ENCODE results near the gene NCAM1.

Gene NCAM1

DNA sequence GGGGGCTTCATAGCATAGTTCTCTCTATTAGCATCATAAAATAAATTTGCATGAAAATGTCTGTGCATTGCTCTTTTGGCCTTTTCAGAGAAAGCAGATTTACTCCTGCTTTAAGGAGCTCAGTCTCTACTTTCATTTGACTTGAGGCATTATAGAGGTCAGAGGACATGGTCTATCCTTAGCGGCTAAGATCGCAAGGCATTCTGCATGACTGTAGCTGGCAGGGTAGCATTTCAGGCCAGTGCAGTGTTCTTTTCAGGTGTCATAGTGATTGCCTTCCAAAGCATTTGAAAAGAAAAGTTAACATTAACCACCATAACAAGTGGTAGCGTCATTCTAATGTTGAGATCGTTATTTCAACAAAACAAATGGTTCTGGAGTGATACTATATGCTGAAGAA is 126.5 kb downstream of the NCAM1 start:
- DNase-seq (ENCODE audit: low read depth), result no peak

DNA sequence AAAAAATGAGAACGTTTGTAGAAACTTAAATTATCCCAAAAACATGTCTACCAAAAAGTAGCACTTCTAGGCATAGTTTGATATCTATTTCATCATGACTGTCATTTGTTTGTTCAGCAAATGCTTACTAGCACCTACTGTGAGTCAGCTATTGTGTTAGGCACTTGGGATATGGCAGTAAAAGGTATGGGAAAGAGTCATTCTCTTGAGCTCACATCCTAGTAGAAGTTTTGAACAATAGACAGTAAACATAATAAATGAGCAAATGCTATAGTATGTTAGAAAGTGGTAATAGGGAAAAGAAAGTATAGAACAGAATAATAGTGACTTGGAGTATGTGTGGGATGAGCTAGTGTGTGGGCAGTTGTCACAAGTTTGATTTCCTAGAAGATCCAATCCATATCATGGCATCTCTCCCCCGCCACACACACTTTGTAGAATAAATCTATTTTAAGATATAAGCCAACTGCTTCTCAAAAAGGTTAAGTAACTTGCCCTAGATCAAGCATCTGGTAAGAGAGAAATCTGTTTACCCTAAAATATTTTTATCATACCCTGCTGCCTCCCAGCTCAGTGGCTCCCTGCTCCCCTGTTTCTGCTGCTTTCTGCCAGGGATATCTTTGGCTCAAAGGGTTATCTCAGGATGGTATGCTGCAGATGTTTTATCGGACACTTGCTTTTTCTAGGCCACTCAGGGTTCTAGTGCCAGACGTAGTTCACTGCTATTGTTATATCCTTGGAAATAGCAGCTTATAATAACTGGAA is 129.7 kb downstream of the NCAM1 start:
- no peak for DNase-seq (ENCODE audit: low read depth)

DNA sequence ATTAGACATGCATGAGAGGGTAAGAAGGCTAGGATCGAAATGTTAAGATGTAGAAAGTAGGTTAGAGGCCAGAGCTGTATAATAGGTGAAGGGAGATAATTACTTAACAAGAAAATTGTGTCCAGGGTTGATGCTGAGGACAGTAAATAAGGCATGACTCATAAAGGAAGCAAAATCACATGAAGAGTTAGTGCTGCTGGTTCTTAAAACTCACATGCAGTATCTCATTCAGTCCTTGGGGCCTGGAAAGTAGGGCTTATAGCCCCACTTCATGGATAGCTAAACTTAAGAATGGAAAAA is 130.2 kb downstream of the NCAM1 start:
- no peak for DNase-seq (ENCODE audit: low read depth)

DNA sequence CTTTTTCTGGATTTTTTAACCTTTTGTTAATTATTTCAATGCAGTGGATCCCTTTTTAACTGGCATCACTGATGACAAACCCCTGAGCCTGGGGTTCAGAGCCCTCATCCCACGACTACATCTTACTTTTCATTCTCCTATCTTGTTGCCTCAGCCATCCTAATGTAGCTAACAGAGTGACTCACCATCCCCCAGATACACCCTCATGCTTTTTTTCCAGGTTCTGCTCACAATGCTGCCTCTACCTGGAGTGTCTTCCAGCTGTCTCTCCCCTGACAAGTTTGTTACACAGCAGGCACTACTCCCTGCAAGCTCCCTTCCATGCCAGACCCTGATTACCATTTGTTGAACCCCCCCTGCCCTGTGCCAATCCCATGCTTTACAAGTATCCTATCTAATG is 135.4 kb downstream of the NCAM1 start:
- no peak for DNase-seq (ENCODE audit: low read depth)

DNA sequence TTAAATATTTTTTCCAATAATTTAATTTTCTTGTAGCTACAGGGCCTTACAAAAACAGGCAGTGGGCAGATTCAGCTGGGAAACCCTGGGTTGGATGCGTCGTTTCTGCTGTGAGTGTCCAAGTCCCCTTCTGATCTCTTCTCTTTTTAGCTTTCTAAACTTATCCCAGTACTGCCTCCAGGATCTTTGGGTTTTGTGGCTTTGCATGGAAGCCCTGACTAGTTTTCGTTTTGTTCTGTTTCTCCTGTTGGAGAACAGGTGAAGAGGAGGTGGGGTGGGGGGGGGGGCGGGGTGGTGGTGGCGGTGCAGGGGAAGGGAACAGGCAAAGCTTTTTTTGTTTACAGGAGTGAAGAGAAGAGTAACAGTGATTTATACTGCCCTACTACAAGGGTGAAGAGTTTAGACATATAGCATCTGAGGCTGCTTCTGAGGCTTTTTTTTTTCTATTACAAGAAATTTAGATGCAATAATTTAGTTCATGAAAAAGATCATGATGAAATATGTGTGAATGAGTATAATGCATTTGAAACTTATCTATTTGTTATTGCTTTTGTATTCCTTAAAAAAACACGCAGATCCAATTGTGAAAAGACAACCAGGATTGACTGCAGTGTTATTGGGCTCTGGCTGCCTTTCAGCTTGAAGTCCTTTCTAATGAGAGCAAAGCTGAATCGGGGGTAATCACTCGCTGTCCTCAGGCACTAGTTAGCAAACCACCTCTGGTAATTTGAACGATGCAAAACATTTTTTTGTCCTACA is 142.9 kb downstream of the NCAM1 start:
- no peak for DNase-seq (ENCODE audit: low read depth)

DNA sequence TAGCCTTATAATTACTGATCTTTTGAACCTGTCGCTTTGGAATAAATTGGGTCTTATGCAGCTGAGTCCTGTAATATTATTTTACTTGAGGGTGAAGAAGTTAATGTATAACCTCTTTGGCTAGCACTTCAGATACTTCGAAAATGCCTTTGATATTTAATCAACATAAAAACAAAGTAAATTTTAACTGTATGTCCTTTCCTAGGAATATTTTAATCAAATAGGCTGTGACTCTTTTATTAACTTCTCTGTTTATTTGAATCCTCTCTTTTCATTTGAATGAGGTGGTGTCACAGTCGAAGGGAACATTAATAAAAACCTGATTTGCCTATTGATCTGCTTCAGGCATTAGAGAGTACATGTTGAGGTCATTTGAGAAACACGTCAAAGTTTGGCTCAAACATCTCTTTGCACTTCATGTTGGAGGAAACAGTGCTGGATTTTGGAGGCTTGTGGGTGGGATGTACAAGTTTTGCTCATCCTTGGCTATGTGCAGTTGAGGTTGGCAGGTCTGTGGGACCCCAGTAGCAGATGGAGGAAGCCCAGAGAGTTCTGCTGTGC is 143.6 kb downstream of the NCAM1 start:
- DNase-seq (ENCODE audit: low read depth), result no peak

DNA sequence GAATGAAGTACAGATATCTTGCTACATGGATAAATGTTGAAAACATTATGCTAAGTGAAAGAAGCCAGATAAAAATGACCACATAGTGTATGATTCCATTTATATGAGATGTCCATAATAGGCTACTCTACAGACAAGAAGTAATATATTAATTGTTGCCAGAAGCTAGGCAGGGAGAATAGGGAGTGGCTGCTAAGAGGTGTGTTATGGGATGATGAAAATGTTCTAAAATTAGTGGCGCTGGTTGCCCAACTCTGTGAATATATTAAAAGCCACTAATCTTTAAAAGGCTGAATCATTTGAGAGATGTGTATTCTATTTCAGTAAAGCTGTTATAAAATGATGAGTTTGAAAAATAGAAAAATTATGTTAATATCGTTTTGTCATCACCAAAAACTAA is 144.4 kb downstream of the NCAM1 start:
- DNase-seq (ENCODE audit: low read depth), result no peak

DNA sequence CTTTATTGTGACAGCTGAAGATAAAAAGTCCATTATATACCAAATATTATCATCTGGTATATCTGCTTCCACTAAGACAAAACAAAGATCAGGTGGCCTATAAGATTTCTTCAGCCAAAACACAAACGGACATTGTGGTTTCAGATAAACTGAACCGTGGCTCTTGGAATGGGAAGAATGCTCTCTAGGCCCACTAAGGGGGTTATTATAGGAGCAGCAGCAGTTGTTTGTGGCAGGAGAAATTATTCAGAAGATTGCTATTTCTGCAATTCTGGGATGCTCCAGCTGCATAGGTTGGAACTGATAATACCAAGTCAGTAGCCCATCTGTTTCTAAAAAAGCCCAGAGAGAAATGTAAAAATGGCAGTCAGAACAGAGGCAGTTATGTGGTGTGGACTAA is 145.3 kb downstream of the NCAM1 start:
- no peak for DNase-seq (ENCODE audit: low read depth)

DNA sequence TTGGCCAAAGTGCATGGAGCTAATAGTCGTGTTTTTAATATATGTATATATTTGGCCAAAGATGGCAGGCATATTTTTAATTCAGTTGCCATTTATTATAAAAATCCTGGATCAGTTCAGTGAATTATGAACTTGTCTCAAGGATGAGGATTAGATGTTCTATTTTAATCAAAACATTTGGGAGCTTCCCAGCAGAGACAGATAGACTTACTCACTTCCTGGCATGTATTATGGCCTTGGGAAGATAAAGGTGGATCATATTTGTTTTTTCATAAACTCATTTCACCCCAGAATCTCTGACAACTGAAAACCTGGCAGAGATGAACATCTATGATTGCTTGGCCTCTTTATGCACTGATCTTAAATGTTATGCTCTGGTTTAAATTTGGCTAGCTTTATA is 148.8 kb downstream of the NCAM1 start:
- DNase-seq (ENCODE audit: low read depth), result no peak

DNA sequence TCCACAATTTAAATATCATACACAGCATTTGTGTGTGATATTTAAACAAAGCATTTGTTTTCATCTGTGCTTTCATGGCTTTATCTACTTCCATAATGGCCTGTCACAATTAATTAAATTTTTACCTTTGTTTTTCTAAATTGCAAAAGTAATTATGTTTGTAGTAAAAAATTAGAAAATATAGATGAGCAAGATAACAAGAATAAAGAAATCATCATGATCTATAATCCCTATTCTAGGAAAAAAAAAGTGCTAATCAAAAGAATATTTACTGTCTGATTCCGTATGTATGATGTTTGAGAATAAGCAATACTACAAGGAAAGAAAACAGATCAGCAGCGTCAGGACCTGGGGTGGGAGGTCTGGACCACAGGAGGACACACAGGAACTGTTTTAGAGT is 149.9 kb downstream of the NCAM1 start:
- DNase-seq (ENCODE audit: low read depth), result no peak

DNA sequence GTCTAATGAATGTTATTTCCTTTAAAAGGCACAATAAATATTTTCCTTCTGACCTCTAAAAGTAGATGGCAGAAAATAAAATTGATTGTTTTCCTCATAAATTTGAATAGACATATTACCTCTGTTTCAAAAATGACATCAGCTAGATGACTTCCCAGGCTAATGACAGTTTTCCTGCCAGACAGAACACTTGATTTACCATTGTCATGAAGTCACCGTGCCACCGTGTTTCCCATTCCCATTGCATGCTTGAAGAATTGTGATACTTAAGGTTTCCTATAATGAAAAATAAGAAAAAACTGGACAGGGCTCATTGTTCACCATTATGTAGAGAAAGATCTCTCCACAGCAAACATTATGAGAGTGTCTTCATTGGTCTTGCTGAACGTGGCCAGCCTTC is 151.1 kb downstream of the NCAM1 start:
- DNase-seq (ENCODE audit: low read depth), result no peak

DNA sequence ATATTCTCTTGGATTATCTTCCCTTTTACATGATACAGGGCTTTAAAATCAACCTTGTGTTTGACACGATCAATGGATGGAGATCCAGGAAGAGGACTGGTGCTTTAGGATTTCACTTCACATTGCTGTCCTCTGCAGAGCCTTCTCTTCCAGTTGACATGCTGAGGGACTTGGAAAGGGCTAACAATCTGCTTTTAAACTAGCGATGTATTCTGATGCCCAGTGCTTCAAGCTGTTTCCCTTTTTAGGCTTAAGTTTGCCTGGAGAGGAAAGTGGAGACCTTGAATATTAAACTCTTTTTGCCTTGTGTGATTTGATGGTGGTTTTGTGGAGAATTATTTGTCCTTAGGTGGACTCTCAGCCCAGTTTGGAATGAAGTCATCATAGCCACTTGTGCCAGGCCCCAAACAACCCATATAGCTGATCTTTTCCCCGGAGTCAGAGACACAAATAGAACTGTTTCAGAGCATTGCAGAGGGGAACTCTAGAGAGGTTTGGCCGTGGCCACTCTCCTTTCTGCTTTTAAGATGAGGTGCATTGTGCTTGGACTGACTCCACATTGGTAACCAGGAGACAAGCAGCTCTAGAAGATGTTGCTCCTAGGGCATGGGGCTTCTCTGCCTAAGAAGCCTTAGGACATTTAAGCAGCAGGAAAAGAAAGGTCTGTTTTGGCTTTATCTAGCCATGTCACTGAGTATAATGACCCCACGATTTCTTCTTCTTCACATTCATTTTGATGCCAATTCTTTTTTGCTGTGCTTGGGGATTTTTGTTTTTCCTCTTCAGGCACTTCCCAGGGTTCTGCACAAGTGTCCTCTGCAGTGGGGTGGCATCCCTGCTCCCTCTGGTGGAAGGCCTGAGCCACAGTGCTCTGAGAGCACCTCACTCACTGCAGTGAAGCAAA is 152.8 kb downstream of the NCAM1 start:
- no peak for DNase-seq (ENCODE audit: low read depth)

DNA sequence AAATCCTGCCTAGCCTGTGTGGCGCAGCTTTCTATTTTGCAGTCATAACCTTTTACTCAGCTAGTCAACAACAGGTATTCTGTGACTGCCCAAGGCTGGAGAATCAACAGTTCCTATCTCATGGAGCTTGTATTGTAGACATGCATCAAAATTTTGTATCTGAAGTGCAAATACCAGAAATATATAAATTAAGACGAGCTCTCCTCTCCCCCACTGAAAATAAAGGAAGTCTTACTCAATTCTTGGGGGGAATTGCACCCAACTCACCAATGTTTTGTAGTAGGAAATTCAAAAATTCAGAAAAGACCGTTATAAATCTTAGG is 153.4 kb downstream of the NCAM1 start:
- no peak for DNase-seq (ENCODE audit: low read depth)

DNA sequence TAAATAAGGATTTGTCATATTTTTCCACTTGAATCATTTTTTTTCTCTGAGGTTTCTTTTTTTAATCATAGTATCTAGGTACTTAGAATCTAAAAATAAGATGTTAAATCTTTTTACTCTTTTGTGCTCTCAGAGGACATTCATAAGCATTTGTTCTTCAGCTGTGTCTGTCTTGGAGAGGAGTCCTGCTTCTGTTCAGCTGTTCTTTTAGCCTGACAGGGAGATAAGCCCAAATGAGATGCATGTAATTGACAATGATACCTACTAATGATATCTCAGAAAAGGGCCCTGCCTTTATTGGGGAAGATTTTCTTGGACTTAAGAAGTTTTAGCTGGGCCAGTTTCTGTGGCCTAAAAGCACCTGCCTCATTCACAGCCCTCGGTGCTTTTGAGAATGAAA is 156.9 kb downstream of the NCAM1 start:
- no peak for DNase-seq (ENCODE audit: low read depth)

DNA sequence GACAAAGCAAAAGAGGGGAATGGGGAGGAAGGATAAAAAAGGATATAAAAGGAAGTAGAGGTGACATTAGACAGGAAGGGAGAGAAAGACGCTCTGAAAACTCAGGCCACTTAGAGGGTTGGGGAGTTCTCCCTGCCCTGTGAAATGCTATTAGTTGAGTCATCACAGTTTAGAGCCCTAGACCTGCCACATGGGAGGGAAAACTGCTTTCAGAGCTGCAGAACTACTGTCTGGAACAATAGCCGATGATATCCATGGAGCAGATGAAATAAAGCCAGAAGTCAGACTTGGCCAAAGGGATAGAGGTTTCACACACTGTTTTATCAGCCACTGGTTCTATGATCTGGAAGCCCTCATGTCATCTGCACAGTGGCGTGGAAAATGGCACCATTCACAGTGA is 157.9 kb downstream of the NCAM1 start:
- DNase-seq (ENCODE audit: low read depth), result no peak

DNA sequence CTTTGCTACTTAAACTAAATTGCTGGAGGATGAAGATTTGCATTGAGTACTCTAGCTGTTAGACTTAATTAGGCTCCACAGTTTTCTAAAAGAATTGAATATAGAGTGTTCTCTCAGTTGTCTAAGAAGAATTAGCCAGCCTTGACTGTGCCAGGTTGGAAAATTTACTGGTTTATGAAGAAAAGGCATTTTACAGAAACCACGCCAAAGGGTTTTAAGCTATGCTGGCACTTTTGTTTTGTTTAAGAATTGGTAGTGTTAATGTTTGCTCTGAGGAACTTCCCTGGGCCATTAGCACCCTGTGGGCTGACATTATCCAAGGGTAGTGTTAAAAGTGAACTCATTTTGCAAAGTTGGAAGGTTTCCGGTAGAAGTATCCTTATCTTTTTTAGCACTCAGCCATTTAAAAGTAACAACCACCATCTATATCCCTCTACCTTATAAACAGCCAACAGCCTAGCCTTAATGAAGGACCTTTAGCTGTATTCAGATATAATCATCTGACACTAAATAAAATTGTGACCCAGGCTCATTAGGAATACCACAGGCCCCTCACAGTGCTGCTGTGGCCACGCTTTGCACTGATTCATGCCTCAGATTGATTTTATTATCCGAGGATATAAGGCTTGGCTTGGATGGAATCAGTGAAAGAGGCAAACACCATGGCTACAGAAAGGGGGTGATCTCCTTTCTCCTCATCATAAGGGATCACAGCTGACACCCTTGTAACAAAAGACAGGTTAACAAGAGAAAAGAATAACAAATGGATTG is 158.9 kb downstream of the NCAM1 start:
- no peak for DNase-seq (ENCODE audit: low read depth)

DNA sequence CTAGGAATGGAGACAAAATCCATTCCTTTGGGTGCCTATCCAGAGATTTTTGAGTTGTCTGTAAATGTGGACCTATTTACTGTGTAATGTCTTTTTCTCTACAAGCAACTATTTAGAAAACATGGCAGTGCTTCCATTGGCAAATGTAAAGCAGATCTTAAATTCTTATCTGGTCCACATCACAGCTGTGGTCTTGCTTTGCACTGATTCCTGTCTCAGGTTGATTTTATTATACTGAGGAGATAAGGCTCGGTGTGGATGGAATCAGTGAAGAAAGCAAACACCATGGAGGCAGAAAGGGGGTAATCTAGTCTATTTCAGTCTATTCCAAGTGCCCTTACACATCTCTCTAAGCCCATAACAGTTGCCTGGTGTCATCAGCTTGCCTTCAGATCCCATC is 160.5 kb downstream of the NCAM1 start:
- no peak for DNase-seq (ENCODE audit: low read depth)

DNA sequence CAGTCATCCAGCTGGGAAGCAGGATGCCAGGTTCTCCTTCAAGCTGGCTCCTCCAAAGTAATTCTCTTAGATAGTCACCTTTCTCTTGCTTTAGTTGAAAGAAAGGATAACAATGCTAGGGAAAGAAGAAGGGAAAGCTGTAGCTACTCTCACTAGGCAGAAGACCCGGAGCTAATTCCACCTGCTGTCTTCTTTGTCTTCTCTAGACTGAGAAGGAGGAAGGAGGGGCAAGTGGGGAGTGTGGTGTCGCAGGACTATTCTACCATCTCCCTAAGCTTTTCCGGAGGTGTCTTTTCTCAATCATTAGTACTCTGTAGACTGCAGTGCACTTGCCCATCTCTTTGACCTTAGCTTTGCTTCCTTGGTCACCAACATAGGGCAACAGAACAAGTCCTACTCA is 162.8 kb downstream of the NCAM1 start:
- no peak for DNase-seq (ENCODE audit: low read depth)

DNA sequence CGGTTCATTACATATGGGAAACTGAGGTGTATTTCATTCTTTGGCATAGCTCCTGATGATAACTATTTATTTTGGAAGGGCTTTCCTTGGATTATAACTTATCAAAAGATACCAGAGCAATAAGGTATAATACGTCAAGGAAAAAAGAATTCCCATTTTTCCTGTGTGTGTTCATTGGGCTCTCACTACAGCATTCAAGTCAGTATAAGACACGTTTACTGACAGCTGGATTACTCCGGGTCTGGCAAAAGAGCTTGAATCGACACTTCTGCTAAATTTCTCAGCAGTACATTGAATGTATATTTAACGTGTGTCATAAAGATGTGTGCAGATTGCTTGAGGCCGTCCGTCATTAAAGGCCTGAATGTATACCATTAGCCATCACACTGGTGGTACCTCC is 163.4 kb downstream of the NCAM1 start:
- no peak for DNase-seq (ENCODE audit: low read depth)

DNA sequence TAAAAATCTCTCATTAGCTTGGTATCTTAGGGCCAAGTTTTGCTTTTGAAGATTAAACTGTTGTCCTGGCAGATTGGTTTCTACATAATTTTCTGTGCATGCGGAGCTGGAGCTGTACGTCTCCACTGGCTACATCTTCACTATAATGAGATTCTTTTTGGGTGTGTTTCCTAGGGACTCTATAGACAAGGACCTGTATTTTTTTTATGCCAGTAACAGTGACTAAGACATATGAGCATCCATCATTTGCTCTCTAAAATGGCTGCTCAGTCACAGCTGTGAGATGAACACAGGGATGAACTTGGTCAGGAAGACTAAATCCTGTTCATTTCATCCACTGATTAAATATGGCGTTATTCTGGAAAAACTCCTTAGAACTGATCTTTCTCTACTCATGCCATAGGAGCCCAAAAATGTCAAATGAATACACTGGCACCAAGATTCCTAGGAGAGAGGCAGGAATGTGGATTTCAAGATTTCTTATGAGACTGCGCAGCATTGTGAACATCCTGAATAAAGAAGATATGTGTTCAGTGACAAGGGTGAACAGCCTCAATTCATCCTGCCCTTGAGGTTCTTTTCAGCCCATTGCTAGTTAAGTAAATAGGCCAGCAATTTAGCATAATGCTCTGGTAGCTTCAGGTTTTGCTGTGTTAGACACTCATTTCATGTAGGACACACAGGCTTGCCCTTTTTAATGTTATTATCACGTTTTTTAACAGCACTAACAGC is 168.2 kb downstream of the NCAM1 start:
- DNase-seq (ENCODE audit: low read depth), result no peak

DNA sequence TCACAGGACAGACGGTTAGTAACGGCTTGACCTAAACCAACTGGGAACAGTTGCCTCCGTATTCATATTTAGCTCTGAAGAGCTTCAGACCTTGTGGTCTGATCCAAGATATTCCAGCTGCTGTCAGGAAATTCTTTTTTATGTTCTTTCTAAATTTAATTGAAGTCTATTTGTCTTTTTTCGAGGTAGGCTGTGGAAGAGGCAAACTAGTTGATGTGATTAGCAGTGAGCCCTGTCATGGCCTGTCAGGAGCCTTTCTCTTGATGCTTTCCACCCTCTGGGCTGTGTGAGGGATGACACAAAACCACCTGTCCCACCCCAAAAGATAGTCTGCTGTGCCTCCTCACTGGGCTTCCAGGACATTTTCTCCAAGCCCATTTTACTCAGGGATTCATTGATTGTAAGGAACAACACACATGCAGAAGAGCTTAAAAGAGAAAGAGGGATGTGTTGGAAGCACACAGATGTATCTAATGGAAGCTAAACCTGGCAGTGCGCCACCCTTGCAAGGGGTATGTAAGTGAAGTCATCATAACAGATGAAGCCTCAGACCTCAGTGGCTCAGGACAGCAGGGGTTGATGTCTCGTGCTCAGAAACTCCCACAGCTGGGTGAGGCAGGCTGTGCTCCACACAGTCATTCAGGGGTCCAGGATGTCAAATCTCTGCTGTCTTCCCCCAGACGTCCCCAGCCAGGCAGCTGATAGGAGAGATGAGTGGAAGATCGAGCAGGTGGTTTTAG is 170.0 kb downstream of the NCAM1 start:
- no peak for DNase-seq (ENCODE audit: low read depth)

All from stimulated activated CD8-positive, alpha-beta memory T cell treated with anti-CD3 and anti-CD28 coated beads, Interleukin-7, amount 100 ng/mL, for 24 hours (primary cell).